GM10266 (cell line): ENCODE results near the gene RPS10.

Source experiments
- DNase-seq: peaks from one replicate; pipeline ENCODE4 v3.0.0; 2012; ENCODE audit errors: extremely low spot score
- CTCF ChIP-seq: IDR thresholded peaks from 2 replicates; pipeline ENCODE4 v1.5.1; 2012; ENCODE audit warnings: mild to moderate bottlenecking, low read depth; ENCODE audit not compliant: control insufficient read depth, insufficient read depth; ENCODE audit errors: missing control alignments

RPS10 gene

GRCh38 chr6:34391786-34392496 is 33.9 kb downstream of the RPS10 start:
- TF ChIP-seq CTCF: no peak
- DNase-seq: peak; percentile 59

- no peak for TF ChIP-seq CTCF
- no peak for DNase-seq
These were observed 34.4 kb downstream of the RPS10 start for GRCh38 chr6:34391473-34391785.

GRCh38 chr6:34390531-34391472 is 35.1 kb downstream of the RPS10 start:
- peak; percentile 19 for DNase-seq

GRCh38 chr6:34389034-34389433 is 36.8 kb downstream of the RPS10 start:
- TF ChIP-seq CTCF: no peak
- no peak for DNase-seq

More at GRCh38 chr6:34390531-34391472, 35.1 kb downstream of the RPS10 start:
- TF ChIP-seq CTCF: no peak

GRCh38 chr6:34388421-34388820 is 37.4 kb downstream of the RPS10 start:
- no peak for TF ChIP-seq CTCF
- DNase-seq: no peak

GRCh38 chr6:34386316-34387137 is 39.3 kb downstream of the RPS10 start:
- TF ChIP-seq CTCF: no peak
- DNase-seq: no peak
